ENCODE measurements around the gene FHOD3. TPM values are rescaled to one million over a fixed set of nuclear protein-coding genes. Genes with fewer than 3 reads are reported as not detected.
A peak's percentile ranks its signal among the peaks of the same experiment; 100 is the strongest.

Gene FHOD3
- total RNA-seq, 4 donors from 2014 or later = 24.1 to 51.4 (median 33.8) TPM

DNA sequence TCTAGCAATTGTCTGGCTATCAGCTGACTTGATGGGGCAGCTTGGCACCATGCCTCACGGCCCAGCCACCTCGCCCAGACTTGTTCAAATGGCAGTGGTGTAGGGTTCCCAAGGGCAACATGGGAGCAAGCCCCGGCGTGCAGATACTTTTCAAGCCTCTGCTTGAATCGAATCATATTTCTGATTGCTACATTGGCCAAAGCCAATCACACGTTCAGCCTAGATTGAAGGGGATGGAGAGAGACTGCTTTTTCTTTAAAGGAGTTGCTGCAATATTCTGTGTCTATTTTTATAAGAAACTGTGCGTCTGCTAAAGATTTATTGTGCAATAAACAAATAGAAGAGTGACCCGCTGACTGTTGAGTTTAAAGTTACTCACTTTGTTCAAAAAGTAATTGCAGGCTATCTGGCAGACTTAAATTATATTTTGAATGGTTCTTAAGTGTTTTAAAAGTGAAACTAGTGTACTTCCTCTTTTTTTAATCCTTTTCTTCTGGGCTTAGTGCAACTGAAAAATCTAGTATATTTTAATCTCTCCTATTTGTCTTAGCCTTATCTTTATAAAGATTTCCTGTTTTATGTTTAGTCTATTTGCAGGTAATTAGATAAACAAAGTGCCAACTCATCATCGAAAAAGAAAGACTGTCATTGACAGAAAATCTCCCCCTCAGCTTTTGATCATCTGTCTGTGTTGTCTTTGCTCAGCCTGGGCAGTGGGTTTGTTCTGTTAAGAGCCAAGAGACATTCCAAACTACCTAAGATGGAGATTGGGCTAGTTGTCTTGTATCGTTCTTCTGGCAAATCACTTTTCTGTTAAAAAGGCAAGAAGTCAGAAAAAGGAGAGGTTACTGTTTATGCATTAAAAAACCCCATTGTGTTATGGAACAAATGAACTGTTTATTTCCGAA, 375.2 kb downstream of the FHOD3 start:
- peaks cover 0 to 10% (median 9%) of the 10 kb centered on the region in 4 donors for H3K9me3 ChIP-seq
- peak overlapping the region in 3 of 4 donors; percentile 16 to 32 (median 18) for H3K4me3 ChIP-seq
- H3K27me3 ChIP-seq = no peaks in the 10 kb centered on the region
- WGBS = 44% methylated on average over 11 of the region's 11 CpGs
- intact Hi-C loops (cut with DNase I) = no loop called here
- H3K36me3 ChIP-seq = no peaks in the 10 kb centered on the region
- TF ChIP-seq POLR2AphosphoS5 (IDR thresholded peaks at IDR 0.05) (no peak), POLR2A (IDR thresholded peaks at IDR 0.05; ENCODE audit: low read depth) (no peak), EP300 (IDR thresholded peaks at IDR 0.05) (no peak), CTCF (IDR thresholded peaks at IDR 0.05) (no peak)
- peak overlapping the region in 2 of 4 donors; percentile 15 to 32 for H3K27ac ChIP-seq (replicated peaks in 1 of 4)
- H3K4me1 ChIP-seq = peaks cover 8 to 25% (median 12%) of the 10 kb centered on the region in 4 donors
- DNase-seq (ENCODE audit: extremely low spot score) = no peak

DNA sequence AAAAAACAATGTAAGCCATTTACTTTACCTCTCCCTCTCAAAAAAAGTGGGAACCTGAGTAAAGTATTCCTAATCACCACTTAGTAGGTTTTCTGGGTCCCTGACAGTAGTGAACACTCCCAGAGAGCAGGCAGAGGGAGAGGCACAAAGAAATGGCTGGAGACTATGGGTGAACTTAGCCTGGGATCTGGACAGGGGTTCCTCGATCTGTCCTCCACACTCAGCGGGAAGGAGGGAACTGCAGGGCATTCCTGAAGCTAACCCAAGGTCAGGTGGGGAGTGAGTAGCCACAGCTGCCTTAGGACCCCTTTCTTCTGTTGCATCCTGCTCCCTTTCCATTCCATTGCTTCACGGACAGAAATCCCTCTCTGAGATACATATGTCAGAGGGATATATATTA, 375.9 kb downstream of the FHOD3 start:
- TF ChIP-seq CTCF (IDR thresholded peaks at IDR 0.05) = no peak
- no peak for TF ChIP-seq POLR2AphosphoS5 (IDR thresholded peaks at IDR 0.05)
- no peak for TF ChIP-seq POLR2A (IDR thresholded peaks at IDR 0.05; ENCODE audit: low read depth)
- TF ChIP-seq EP300 (IDR thresholded peaks at IDR 0.05) = no peak
- no peak for DNase-seq (ENCODE audit: extremely low spot score)
- intact Hi-C loops (cut with DNase I) = no loop called here
- Histone ChIP-seq H3K9me3 (peaks cover 0 to 10% (median 9%) of the 10 kb centered on the region in 4 donors), H3K27me3 (no peaks in the 10 kb centered on the region), H3K36me3 (no peaks in the 10 kb centered on the region), H3K27ac (replicated peaks in 1 of 4) (peak overlapping the region in 2 of 4 donors; percentile 15 to 32), H3K4me3 (no peak overlapping the region), H3K4me1 (peaks cover 8 to 25% (median 12%) of the 10 kb centered on the region in 4 donors)
- 91% methylated on average over 3 of the region's 3 CpGs for WGBS

DNA sequence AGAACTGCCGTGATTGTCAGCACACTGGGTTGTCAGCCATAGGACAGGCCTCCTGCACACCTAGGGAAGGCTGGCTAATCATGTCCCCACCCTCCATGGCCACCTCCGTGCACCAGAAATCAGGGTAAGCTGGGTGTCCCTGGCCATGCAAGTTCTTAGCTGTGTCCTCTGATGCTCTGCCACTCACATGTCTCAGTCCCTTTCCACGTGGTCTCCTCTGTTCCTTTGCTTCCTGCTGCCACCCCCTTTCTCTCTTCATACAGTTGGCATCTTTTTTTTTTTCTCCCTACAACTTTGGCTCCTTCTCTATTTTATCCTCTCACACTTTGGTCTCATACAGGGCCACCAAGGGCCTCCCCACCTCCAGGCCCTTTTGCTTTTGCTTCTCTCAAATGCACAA, 377.6 kb downstream of the FHOD3 start:
- no peak for DNase-seq (ENCODE audit: extremely low spot score)
- 87% methylated on average over 3 of the region's 3 CpGs for WGBS
- Histone ChIP-seq H3K36me3 (no peaks in the 10 kb centered on the region), H3K4me1 (peaks cover 8 to 25% (median 12%) of the 10 kb centered on the region in 4 donors), H3K27me3 (no peaks in the 10 kb centered on the region), H3K9me3 (peaks cover 0 to 10% (median 9%) of the 10 kb centered on the region in 4 donors), H3K4me3 (no peak overlapping the region), H3K27ac (replicated peaks in 1 of 4) (no peak overlapping the region)
- TF ChIP-seq POLR2AphosphoS5 (IDR thresholded peaks at IDR 0.05) = no peak
- no peak for TF ChIP-seq POLR2A (IDR thresholded peaks at IDR 0.05; ENCODE audit: low read depth)
- TF ChIP-seq CTCF (IDR thresholded peaks at IDR 0.05) = no peak
- no peak for TF ChIP-seq EP300 (IDR thresholded peaks at IDR 0.05)
- intact Hi-C loops (cut with DNase I) = no loop called here

DNA sequence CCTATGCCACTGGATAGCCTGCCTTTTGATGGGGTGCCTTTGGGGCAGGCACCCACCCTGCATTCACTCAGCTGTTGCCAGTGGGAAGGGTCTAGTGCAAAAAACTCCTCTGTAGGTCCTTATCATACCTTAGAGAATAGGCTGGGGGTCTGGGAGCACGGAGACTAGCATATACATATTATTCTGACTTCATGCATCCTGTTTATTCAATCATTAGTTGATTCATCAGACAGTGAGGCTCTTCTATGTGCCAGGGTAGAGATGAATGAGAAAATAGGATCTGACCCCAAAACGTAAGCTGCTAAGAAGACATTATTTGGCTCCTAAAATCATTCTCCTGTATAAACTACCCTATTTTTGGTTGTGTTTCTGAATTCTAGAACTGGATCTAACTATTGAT, 378.0 kb downstream of the FHOD3 start:
- Histone ChIP-seq H3K4me3 (no peak overlapping the region), H3K36me3 (no peaks in the 10 kb centered on the region), H3K27me3 (no peaks in the 10 kb centered on the region), H3K27ac (replicated peaks in 1 of 4) (no peak overlapping the region), H3K4me1 (peaks cover 8 to 24% (median 12%) of the 10 kb centered on the region in 4 donors), H3K9me3 (peaks cover 0 to 10% (median 9%) of the 10 kb centered on the region in 4 donors)
- DNase-seq (ENCODE audit: extremely low spot score) = no peak
- 75% methylated on average over 2 of the region's 2 CpGs for WGBS
- TF ChIP-seq POLR2AphosphoS5 (IDR thresholded peaks at IDR 0.05) (no peak), CTCF (IDR thresholded peaks at IDR 0.05) (no peak), POLR2A (IDR thresholded peaks at IDR 0.05; ENCODE audit: low read depth) (no peak)
- intact Hi-C loops (cut with DNase I) = no loop called here

All from esophagus muscularis mucosa (tissue), 4 donors.